IMR-90 (cell line): ENCODE data around the gene CHD2. TPM values are rescaled to one million over a fixed set of nuclear protein-coding genes. Genes with fewer than 3 reads are reported as not detected.
A peak's percentile ranks its signal among the peaks of the same experiment; 100 is the strongest.

ENCODE experiments used
- ATAC-seq: fragments of 200-7000 bp; cut with Tn5 transposase; 2 replicates; pipeline ENCODE4 v1.9.1; 2020; ENCODE audit warnings: low read depth, mild to moderate bottlenecking, moderate library complexity
- BruUV-seq: library from RNA; stranded (reverse); fragments of 400-500 nt; replicated peaks from 2 replicates; lab custom pipeline; 2021; lab: Mats Ljungman, UMichigan
- CTCF ChIA-PET: fragments of 300-600 bp; formaldehyde crosslinking; extraction: SDS; loops from one replicate; lab custom pipeline; 2021; ENCODE audit warnings: antibody characterized with exemption; lab: Yijun Ruan, JAX
- POLR2A ChIA-PET: fragments of 300-600 bp; sonication (Branson Sonifier 250); formaldehyde crosslinking; loops from one replicate; lab custom pipeline; 2022; ENCODE audit warnings: antibody characterized with exemption; ENCODE audit not compliant: unreplicated experiment; lab: Charles Lee
- DNase-seq: peaks from one replicate; pipeline ENCODE4 v3.0.0; 2013
- H2AFZ ChIP-seq: replicated peaks from 2 replicates; pipeline ENCODE3; 2013; ENCODE audit warnings: low read length, mild to moderate bottlenecking; ENCODE audit not compliant: poor library complexity
- H2AK5ac ChIP-seq: 2 replicates; pipeline ENCODE4 v1.6.1; 2013; ENCODE audit warnings: low read depth, low read length, inconsistent platforms
- H2AK9ac ChIP-seq: replicated peaks from 2 replicates; pipeline ENCODE3; 2013; ENCODE audit warnings: mild to moderate bottlenecking, low read depth, low read length, moderate library complexity; ENCODE audit not compliant: poor library complexity
- H2BK120ac ChIP-seq: 2 replicates; pipeline ENCODE4 v1.6.1; 2013; ENCODE audit warnings: low read depth, low read length, inconsistent platforms
- H2BK15ac ChIP-seq: 3 replicates; pipeline ENCODE4 v1.6.1; 2013; ENCODE audit warnings: low read depth, low read length, inconsistent platforms
- H2BK20ac ChIP-seq: 2 replicates; pipeline ENCODE4 v1.6.1; 2013; ENCODE audit warnings: low read depth, mild to moderate bottlenecking, inconsistent platforms, low read length, moderate library complexity
- H2BK5ac ChIP-seq: 2 replicates; pipeline ENCODE4 v1.6.1; 2013; ENCODE audit warnings: mild to moderate bottlenecking, low read depth, low read length, inconsistent platforms; ENCODE audit not compliant: poor library complexity, severe bottlenecking
- H3K14ac ChIP-seq: replicated peaks from 2 replicates; pipeline ENCODE4 v1.6.1; 2013; ENCODE audit warnings: low read depth, low read length, inconsistent platforms
- H3K18ac ChIP-seq: 2 replicates; pipeline ENCODE4 v1.6.1; 2013; ENCODE audit warnings: low read depth, low read length, control low read depth
- H3K23ac ChIP-seq: 2 replicates; pipeline ENCODE4 v1.6.1; 2013; ENCODE audit warnings: low read depth, low read length, inconsistent platforms
- H3K27ac ChIP-seq: 2 replicates; pipeline ENCODE4 v1.5.1; 2013; ENCODE audit warnings: mild to moderate bottlenecking, control low read depth, low read length; ENCODE audit not compliant: insufficient read depth
- H3K27me3 ChIP-seq: 2 replicates; pipeline ENCODE4 v1.6.1; 2013; ENCODE audit warnings: low read length; ENCODE audit not compliant: control insufficient read depth, insufficient read depth
- H3K36me3 ChIP-seq: 2 replicates; pipeline ENCODE4 v1.6.1; 2013; ENCODE audit warnings: low read length, mixed read lengths; ENCODE audit not compliant: control insufficient read depth, insufficient read depth
- H3K4ac ChIP-seq: 2 replicates; pipeline ENCODE4 v1.6.1; 2013; ENCODE audit warnings: low read depth, low read length, inconsistent platforms
- H3K4me1 ChIP-seq: 2 replicates; pipeline ENCODE4 v1.6.1; 2013; ENCODE audit warnings: low read length, mixed read lengths; ENCODE audit not compliant: control insufficient read depth, insufficient read depth
- H3K4me2 ChIP-seq: 2 replicates; pipeline ENCODE4 v1.6.1; 2013; ENCODE audit warnings: low read depth, mild to moderate bottlenecking, control low read depth, low read length, moderate library complexity
- H3K4me3 ChIP-seq: 2 replicates; pipeline ENCODE4 v1.5.1; 2013; ENCODE audit warnings: low read depth, mild to moderate bottlenecking, control low read depth, low read length, moderate library complexity; ENCODE audit not compliant: insufficient read depth
- H3K56ac ChIP-seq: 2 replicates; pipeline ENCODE4 v1.6.1; 2013; ENCODE audit warnings: low read length, inconsistent platforms; ENCODE audit not compliant: insufficient read depth; ENCODE audit errors: extremely low read depth
- H3K79me1 ChIP-seq, 2 experiments: 2 replicates each; pipeline ENCODE4 v1.6.1; 2013; ENCODE audit warnings: low read length in 2 of 2, inconsistent platforms in 1 of 2, low read depth in 1 of 2
- H3K9ac ChIP-seq: 2 replicates; pipeline ENCODE4 v1.6.1; 2013; ENCODE audit warnings: low read depth, low read length, control low read depth
- H3K9me1 ChIP-seq: 2 replicates; pipeline ENCODE4 v1.6.1; 2013; ENCODE audit warnings: low read length, inconsistent platforms; ENCODE audit not compliant: insufficient read depth
- H3K9me3 ChIP-seq: 2 replicates; pipeline ENCODE4 v1.6.1; 2013; ENCODE audit warnings: low read length; ENCODE audit not compliant: control insufficient read depth, insufficient read depth
- H4K20me1 ChIP-seq: 2 replicates; pipeline ENCODE4 v1.6.1; 2013; ENCODE audit warnings: low read length, inconsistent platforms; ENCODE audit not compliant: insufficient read depth
- H4K5ac ChIP-seq: 2 replicates; pipeline ENCODE4 v1.6.1; 2013; ENCODE audit warnings: mild to moderate bottlenecking, low read depth, low read length, control low read depth
- H4K8ac ChIP-seq, 2 experiments: 2 replicates each; pipeline ENCODE4 v1.6.1; 2013; ENCODE audit warnings: low read depth in 2 of 2, low read length in 2 of 2, control low read depth in 1 of 2, inconsistent platforms in 1 of 2
- H4K91ac ChIP-seq: 2 replicates; pipeline ENCODE4 v1.6.1; 2013; ENCODE audit warnings: low read depth, low read length, inconsistent platforms; ENCODE audit not compliant: insufficient read depth
- CEBPB ChIP-seq: IDR thresholded peaks from 2 replicates; pipeline ENCODE4 v1.6.1; 2012; ENCODE audit warnings: low read depth, low read length, improper control_type of control experiment
- CHD1 ChIP-seq: IDR thresholded peaks from 2 replicates; pipeline ENCODE4 v1.6.1; 2012; ENCODE audit warnings: low read depth, low read length, improper control_type of control experiment
- FOS ChIP-seq: fragments of 150-350 bp; IDR thresholded peaks from 2 replicates; pipeline ENCODE4 v1.6.1; 2016; ENCODE audit warnings: low read depth, low read length
- MAZ ChIP-seq: IDR thresholded peaks from 2 replicates; pipeline ENCODE4 v1.6.1; 2012; ENCODE audit warnings: low read depth, mild to moderate bottlenecking, low read length, improper control_type of control experiment, moderate library complexity, borderline replicate concordance
- MXI1 ChIP-seq: IDR thresholded peaks from 2 replicates; pipeline ENCODE4 v1.6.1; 2012; ENCODE audit warnings: low read depth, mild to moderate bottlenecking, low read length, moderate library complexity, borderline replicate concordance
- NFE2L2 ChIP-seq: fragments of 150-350 bp; IDR thresholded peaks from 2 replicates; pipeline ENCODE4 v1.6.1; 2016; ENCODE audit warnings: low read depth, mild to moderate bottlenecking, low read length
- USF2 ChIP-seq: fragments of 150-350 bp; IDR thresholded peaks from 2 replicates; pipeline ENCODE4 v1.6.1; 2017; ENCODE audit warnings: mild to moderate bottlenecking, antibody characterized with exemption, low read length, low read depth
- WGBS, 2 experiments: methylation state at CpG; one replicate each; pipeline versions ENCODE4 v1.1.5 to v1.1.7; 2013; ENCODE audit warnings: missing lambda C conversion rate in 2 of 2; ENCODE audit not compliant: insufficient read length in 1 of 2; ENCODE audit errors: extremely low coverage in 2 of 2; 5-methylcytosine and 5-hydroxymethylcytosine counted together
- dilution Hi-C: fragments of 300-500 bp; cut with HindIII; formaldehyde crosslinking; loops from one replicate; pipeline ENCODE4 v1.14.3; 2018; ENCODE audit warnings: low sequenced_read_pairs; ENCODE audit not compliant: unreplicated experiment
- in situ Hi-C: fragments of 300-500 bp; cut with MboI; formaldehyde crosslinking; loops from 3 replicates; pipeline ENCODE4 v1.14.3; 2019; ENCODE audit warnings: low sequenced_read_pairs, inconsistent platforms, mixed read lengths
- intact Hi-C: fragments of 100-400 bp; cut with micrococcal nuclease; formaldehyde crosslinking; loops from 2 replicates; pipeline ENCODE4 v1.10.0; 2022
- polyA plus RNA-seq, 3 experiments: library from polyadenylated mRNA; depleted of rRNA; stranded (reverse); fragments of >200 nt; gene quantifications; 2 replicates each; pipeline ENCODE4 v1.2.3, GENCODE V29; 2012; ENCODE audit warnings: low replicate concordance in 1 of 3
- total RNA-seq: library from RNA; depleted of rRNA; stranded (reverse); fragments of >200 nt; gene quantifications from 2 replicates; pipeline ENCODE4 v1.2.3, GENCODE V29; 2012

CHD2 gene
- total and polyA plus RNA-seq, 2 of the 4 experiments (the other 2 are of a cell fraction), result 44.9 to 64.7 TPM

- intact Hi-C loops (no loop called here), in situ Hi-C loops (loop anchor here (10.0 kb wide), 1 partner anchor 235 kb away; no protein-coding TSS in a partner anchor), dilution Hi-C loops (no loop called here)
- H3K36me3 ChIP-seq, result peaks cover 31% of the 10 kb centered on the region
- no peak overlapping the region for H2BK15ac ChIP-seq
- H2BK5ac ChIP-seq, result no peak overlapping the region
- no peak overlapping the region; the same call in 1 of the 2 replicates for H3K4me2 ChIP-seq
- H3K79me1 ChIP-seq, result peaks cover 15 to 29% of the 10 kb centered on the region in 2 experiments
- no peak overlapping the region for H3K18ac ChIP-seq
- no peak overlapping the region for H3K4ac ChIP-seq
- 83% methylated on average over 5 of the region's 17 CpGs; no CpG with 5 or more reads in 1 of the 2 experiments for WGBS, 2 experiments
- ChIA-PET POLR2A (interaction anchor here (0.5 kb wide), 1 partner anchor 69 kb away, joined by 4 read pairs; no protein-coding TSS in a partner anchor), CTCF (interaction anchor here (0.6 to 3.0 kb wide), 5 partner anchors 82 to 1128 kb away, joined by 3 to 20 read pairs (median 3); no protein-coding TSS in a partner anchor)
- no peak overlapping the region for H3K9ac ChIP-seq
- H2AK5ac ChIP-seq, result no peak overlapping the region; the same call in 1 of the 2 replicates
- H4K20me1 ChIP-seq, result peaks cover 38% of the 10 kb centered on the region
- no peak overlapping the region; the same call in 1 of the 2 replicates for H4K5ac ChIP-seq
- H3K9me3 ChIP-seq, result no peaks in the 10 kb centered on the region
- no peaks in the 10 kb centered on the region for H3K27me3 ChIP-seq
- ATAC-seq (no peak), DNase-seq (peak; percentile 38)
- BruUV-seq, result no TSS peak
- H4K8ac ChIP-seq, result no peak overlapping the region
- H2AK9ac ChIP-seq, result no peak overlapping the region
- no peak overlapping the region for H2AFZ ChIP-seq
- H3K9me1 ChIP-seq, result peaks cover 9% of the 10 kb centered on the region; the same call in 1 of the 2 replicates
- no peak for TF ChIP-seq MAZ
- no peak for TF ChIP-seq FOS
- no peak for TF ChIP-seq NFE2L2
- no peak for TF ChIP-seq MXI1
- no peak for TF ChIP-seq CHD1
- TF ChIP-seq CEBPB, result no peak
- no peak for TF ChIP-seq USF2
- H3K56ac ChIP-seq, result no peak overlapping the region
- peak overlapping the region; percentile 10; the same call in 1 of the 2 replicates for H3K27ac ChIP-seq
- no peak overlapping the region for H2BK20ac ChIP-seq
- H2BK120ac ChIP-seq, result no peak overlapping the region
- H3K14ac ChIP-seq, result no peak overlapping the region
- no peak overlapping the region for H4K91ac ChIP-seq
- H3K4me1 ChIP-seq, result peaks cover 22% of the 10 kb centered on the region
- no peak overlapping the region for H3K23ac ChIP-seq
- H3K4me3 ChIP-seq, result no peak overlapping the region
Observed at GRCh38 chr15:93029214-93029835, 129.2 kb downstream of the CHD2 start.
